Thoracic aorta (tissue), 2 donors: ENCODE data around the gene PKDCC. TPM values are rescaled to one million over a fixed set of nuclear protein-coding genes. Genes with fewer than 3 reads are reported as not detected.

ENCODE experiments used
- ATAC-seq: fragments of 150-250 bp; one replicate; pipeline ENCODE4 v1.8.0; 2017; ENCODE audit warnings: low read depth; ENCODE audit not compliant: insufficient number of reproducible peaks, low FRiP score
- DNase-seq: peaks from one replicate; pipeline ENCODE4 v3.0.0-alpha.2; 2020; ENCODE audit warnings: low spot score
- H3K27ac ChIP-seq, 2 donors: fragments of 200-600 bp; sonication (generic); 1 replicate in 1 of 2; 2 replicates in 1 of 2; pipeline ENCODE4 v1.5.1; 2016; ENCODE audit warnings: mild to moderate bottlenecking in 2 of 2, moderate library complexity in 2 of 2
- H3K27me3 ChIP-seq: fragments of 200-600 bp; sonication (generic); replicated peaks from 2 replicates; pipeline ENCODE4 v1.6.0; 2016; ENCODE audit warnings: mild to moderate bottlenecking; ENCODE audit not compliant: insufficient read depth
- H3K36me3 ChIP-seq: fragments of 200-600 bp; sonication (generic); one replicate; pipeline ENCODE4 v1.5.1; 2016
- H3K4me1 ChIP-seq, 2 donors: fragments of 200-600 bp; sonication (generic); 1 replicate in 1 of 2; 2 replicates in 1 of 2; pipeline versions ENCODE4 v1.5.1 to v1.6.0; 2016; ENCODE audit warnings: low read depth in 2 of 2, mild to moderate bottlenecking in 1 of 2; ENCODE audit not compliant: control insufficient read depth in 1 of 2
- H3K4me3 ChIP-seq: fragments of 200-600 bp; sonication (generic); 2 replicates; pipeline ENCODE4 v1.5.1; 2016; ENCODE audit warnings: mild to moderate bottlenecking
- H3K9me3 ChIP-seq: fragments of 200-600 bp; sonication (generic); 2 replicates; pipeline ENCODE4 v1.5.1; 2016
- total RNA-seq, 2 donors: library from RNA; depleted of rRNA; stranded (reverse); fragments of >200 nt; gene quantifications; one replicate each; pipeline versions ENCODE4 v1.1.0 to v1.2.3, GENCODE V29; 2016
- TF ChIP-seq, protein P1 (sequence below): fragments of 200-600 bp; sonication (generic); IDR thresholded peaks from one replicate; pipeline ENCODE4 v1.5.1; 2019; ENCODE audit warnings: antibody characterized with exemption

PKDCC gene
- total RNA-seq, 2 donors from 2014 or later, result 75.8 to 225 TPM

DNA sequence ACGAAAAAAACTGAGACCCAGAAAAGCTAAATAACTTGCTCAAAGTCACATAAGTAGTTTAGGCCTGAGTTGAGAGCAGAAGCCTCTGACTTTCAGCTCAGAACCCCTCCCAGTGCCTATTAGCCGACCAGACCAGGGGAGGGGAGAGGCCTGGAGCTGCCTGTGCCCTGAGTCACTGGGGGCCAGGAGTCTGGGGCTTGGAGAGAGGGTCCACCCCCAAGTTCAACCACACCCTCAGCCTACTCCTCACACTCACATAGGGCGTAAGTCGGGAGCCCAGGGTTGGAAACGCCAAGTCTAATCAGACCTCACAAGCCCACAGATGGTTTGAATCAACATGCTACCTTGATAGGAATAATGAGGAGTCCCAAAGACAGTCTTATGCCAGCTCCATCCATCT, 12.6 kb upstream of the PKDCC start:
- Histone ChIP-seq H3K9me3 (no peaks in the 10 kb centered on the region), H3K27me3 (no peaks in the 10 kb centered on the region), H3K4me1 (no peaks in the 10 kb centered on the region), H3K4me3 (no peak overlapping the region), H3K36me3 (no peaks in the 10 kb centered on the region), H3K27ac (no peak overlapping the region)
- no peak for ATAC-seq
- no peak for DNase-seq
- TF ChIP-seq, protein P1, sequence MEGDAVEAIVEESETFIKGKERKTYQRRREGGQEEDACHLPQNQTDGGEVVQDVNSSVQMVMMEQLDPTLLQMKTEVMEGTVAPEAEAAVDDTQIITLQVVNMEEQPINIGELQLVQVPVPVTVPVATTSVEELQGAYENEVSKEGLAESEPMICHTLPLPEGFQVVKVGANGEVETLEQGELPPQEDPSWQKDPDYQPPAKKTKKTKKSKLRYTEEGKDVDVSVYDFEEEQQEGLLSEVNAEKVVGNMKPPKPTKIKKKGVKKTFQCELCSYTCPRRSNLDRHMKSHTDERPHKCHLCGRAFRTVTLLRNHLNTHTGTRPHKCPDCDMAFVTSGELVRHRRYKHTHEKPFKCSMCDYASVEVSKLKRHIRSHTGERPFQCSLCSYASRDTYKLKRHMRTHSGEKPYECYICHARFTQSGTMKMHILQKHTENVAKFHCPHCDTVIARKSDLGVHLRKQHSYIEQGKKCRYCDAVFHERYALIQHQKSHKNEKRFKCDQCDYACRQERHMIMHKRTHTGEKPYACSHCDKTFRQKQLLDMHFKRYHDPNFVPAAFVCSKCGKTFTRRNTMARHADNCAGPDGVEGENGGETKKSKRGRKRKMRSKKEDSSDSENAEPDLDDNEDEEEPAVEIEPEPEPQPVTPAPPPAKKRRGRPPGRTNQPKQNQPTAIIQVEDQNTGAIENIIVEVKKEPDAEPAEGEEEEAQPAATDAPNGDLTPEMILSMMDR, result no peak

DNA sequence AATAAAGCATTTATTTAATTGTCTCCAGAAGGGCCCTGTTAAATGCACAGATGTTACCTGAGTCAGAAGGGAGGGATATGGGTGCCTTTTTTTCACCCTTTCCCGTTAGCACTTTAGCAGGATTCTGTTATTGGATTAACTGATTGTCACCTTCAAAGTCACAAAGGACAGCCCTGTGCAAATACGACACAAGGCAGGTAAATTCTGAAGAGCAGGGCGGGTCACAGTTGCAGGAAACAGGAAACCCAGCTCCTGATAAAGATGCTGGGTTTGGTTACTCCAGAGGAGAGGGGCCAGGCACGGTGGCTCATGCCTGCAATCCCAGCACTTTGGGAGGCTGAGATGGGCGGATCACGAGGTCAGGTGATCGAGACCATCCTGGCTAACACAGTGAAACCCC, 11.4 kb upstream of the PKDCC start:
- H3K9me3 ChIP-seq, result no peaks in the 10 kb centered on the region
- no peak for ATAC-seq
- no peak overlapping the region for H3K4me3 ChIP-seq
- no peak overlapping the region for H3K27ac ChIP-seq
- H3K27me3 ChIP-seq, result no peaks in the 10 kb centered on the region
- H3K4me1 ChIP-seq, result no peaks in the 10 kb centered on the region
- DNase-seq, result no peak
- TF ChIP-seq, protein P1, result no peak
- H3K36me3 ChIP-seq, result no peaks in the 10 kb centered on the region

DNA sequence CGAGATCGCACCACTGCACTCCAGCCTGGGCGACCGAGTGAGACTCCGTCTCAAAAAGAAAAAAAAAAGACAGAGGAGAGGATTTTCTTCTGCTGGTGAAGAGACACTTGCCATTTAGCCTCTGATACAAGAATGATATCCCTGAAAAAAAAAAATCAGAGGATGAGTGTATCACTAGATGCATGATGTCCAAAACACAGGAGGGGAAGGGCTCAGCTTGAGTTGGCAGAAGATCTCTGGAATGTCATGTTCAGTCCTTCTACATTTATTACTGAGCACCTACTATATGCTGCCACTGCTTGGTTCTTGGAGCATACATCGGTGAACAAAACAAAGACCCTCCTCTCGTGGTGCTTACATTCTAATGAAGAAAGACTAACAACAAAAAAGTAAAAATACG, 10.9 kb upstream of the PKDCC start:
- Histone ChIP-seq H3K36me3 (no peaks in the 10 kb centered on the region), H3K27me3 (no peaks in the 10 kb centered on the region), H3K4me1 (no peaks in the 10 kb centered on the region), H3K9me3 (no peaks in the 10 kb centered on the region), H3K27ac (no peak overlapping the region), H3K4me3 (no peak overlapping the region)
- DNase-seq, result no peak
- no peak for ATAC-seq
- TF ChIP-seq, protein P1, result no peak

DNA sequence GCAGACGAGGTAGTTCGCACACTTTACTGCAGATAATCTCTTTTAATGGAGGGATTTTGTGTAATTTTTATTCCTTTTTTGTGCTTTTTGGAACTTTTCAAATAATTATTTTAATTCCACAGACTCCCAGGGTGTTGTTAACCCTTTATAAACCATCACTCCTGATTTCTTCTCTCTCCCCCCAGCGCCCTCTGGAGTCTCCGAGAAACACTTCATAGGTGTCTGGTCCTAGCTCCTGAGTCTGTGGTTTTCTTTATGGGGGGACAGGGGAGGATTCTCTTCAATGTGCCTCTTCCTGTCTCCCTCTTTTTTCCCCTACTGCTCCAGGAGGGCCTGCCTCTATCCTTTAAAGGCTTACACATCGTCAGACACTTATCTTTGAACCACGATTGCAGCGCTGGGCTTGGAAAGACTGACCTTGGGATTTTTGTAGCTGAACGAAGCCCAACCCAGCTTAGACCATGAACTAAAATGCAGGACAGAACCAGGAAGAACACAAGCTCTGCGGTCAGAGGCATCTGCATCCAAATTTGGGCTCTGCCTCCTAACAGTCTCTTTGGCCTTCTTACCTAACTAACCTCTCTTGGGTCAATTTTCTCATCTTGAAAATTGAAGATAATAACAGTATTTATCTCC, 7.1 kb upstream of the PKDCC start:
- Histone ChIP-seq H3K4me3 (no peak overlapping the region), H3K27ac (no peak overlapping the region), H3K36me3 (no peaks in the 10 kb centered on the region), H3K4me1 (peaks cover 2 to 8% of the 10 kb centered on the region in 2 donors), H3K9me3 (no peaks in the 10 kb centered on the region), H3K27me3 (no peaks in the 10 kb centered on the region)
- ATAC-seq (no peak), DNase-seq (no peak)
- TF ChIP-seq, protein P1, result no peak

DNA sequence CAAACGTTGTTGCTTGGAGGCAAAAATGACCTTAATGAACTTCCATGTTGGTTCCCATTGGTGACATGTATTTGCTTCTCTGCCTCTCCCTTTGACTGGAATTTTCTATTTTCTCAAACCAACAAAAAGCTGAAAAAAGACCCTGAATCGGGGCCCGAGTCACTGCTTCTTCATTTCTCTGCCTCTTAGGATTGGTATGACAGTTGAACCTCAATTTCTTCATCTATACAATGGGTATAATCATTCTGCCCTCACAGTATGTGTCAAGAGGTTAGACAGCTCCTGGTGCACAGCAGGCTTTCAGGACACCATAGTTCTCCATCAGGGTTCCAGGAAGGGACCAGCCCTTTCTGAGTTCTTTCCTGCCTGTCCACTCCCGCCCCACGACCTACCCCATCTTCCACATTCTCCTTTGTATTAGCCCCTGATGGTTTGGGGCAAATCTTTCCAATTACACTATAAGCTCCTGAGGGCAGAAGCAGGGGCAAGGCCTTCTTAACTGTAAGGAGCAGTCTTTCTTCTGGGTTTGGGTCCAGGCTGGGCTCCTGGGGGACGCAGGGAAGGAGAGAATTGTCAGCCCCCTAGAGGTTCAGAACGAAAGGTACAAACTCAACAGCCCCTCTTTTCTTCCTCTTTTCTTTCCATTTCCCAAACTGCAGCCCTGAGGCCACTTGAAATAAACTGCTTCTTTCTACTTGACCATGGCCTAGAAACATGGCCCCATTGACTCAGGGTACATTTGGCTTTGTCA, 6.3 kb upstream of the PKDCC start:
- TF ChIP-seq, protein P1, result no peak
- no peak overlapping the region for H3K27ac ChIP-seq
- no peak for DNase-seq
- no peak for ATAC-seq
- peaks cover 5 to 13% of the 10 kb centered on the region in 2 donors for H3K4me1 ChIP-seq
- H3K36me3 ChIP-seq, result no peaks in the 10 kb centered on the region
- no peaks in the 10 kb centered on the region for H3K9me3 ChIP-seq
- no peak overlapping the region for H3K4me3 ChIP-seq
- H3K27me3 ChIP-seq, result no peaks in the 10 kb centered on the region
